Breast epithelium (tissue), 3 donors: ENCODE measurements around the gene CDH24.

Experiments used
- POLR2AphosphoS5 ChIP-seq, 3 donors: sonication (generic); formaldehyde crosslinking; IDR thresholded peaks; one replicate each; pipeline ENCODE4 v1.6.1; 2017; ENCODE audit warnings: antibody characterized with exemption in 3 of 3
- TF ChIP-seq, protein P1 (sequence below), 3 donors: fragments of 450-650 bp; IDR thresholded peaks; one replicate each; pipeline ENCODE4 v1.5.1; 2016 to 2017; ENCODE audit warnings: antibody characterized with exemption in 3 of 3, mild to moderate bottlenecking in 3 of 3, moderate library complexity in 3 of 3

GRCh38 chr14:23105348-23105824 is 48.1 kb upstream of the CDH24 start:
- TF ChIP-seq, protein P1, sequence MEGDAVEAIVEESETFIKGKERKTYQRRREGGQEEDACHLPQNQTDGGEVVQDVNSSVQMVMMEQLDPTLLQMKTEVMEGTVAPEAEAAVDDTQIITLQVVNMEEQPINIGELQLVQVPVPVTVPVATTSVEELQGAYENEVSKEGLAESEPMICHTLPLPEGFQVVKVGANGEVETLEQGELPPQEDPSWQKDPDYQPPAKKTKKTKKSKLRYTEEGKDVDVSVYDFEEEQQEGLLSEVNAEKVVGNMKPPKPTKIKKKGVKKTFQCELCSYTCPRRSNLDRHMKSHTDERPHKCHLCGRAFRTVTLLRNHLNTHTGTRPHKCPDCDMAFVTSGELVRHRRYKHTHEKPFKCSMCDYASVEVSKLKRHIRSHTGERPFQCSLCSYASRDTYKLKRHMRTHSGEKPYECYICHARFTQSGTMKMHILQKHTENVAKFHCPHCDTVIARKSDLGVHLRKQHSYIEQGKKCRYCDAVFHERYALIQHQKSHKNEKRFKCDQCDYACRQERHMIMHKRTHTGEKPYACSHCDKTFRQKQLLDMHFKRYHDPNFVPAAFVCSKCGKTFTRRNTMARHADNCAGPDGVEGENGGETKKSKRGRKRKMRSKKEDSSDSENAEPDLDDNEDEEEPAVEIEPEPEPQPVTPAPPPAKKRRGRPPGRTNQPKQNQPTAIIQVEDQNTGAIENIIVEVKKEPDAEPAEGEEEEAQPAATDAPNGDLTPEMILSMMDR (IDR thresholded peaks at IDR 0.05) = no peak
- TF ChIP-seq POLR2AphosphoS5 (IDR thresholded peaks at IDR 0.05) = no peak
